Trophoblast cell (in vitro differentiated cells and primary cell): ENCODE results near the gene PGM1.

Source experiments
- DNase-seq, 2 donors: peaks; one replicate each; pipeline ENCODE4 v3.0.0-alpha.2; 2016
- H2AFZ ChIP-seq: 2 replicates; pipeline ENCODE4 v1.6.1; 2013; ENCODE audit warnings: low read length, moderate library complexity, mild to moderate bottlenecking; ENCODE audit not compliant: insufficient read depth, poor library complexity
- H2AK5ac ChIP-seq: 2 replicates; pipeline ENCODE4 v1.6.1; 2013; ENCODE audit warnings: mild to moderate bottlenecking, low read length
- H2BK120ac ChIP-seq: 2 replicates; pipeline ENCODE4 v1.6.1; 2013; ENCODE audit warnings: low read length, mild to moderate bottlenecking, moderate library complexity; ENCODE audit not compliant: insufficient read depth, poor library complexity
- H2BK12ac ChIP-seq: 2 replicates; pipeline ENCODE4 v1.6.1; 2013; ENCODE audit warnings: mild to moderate bottlenecking, low read length, moderate library complexity
- H2BK5ac ChIP-seq: 2 replicates; pipeline ENCODE4 v1.6.1; 2013; ENCODE audit warnings: low read length, low read depth, moderate library complexity, mild to moderate bottlenecking; ENCODE audit not compliant: poor library complexity
- H3K14ac ChIP-seq: 2 replicates; pipeline ENCODE4 v1.6.1; 2013; ENCODE audit warnings: mild to moderate bottlenecking, low read length
- H3K18ac ChIP-seq: 2 replicates; pipeline ENCODE4 v1.6.1; 2013; ENCODE audit warnings: mild to moderate bottlenecking, low read length
- H3K23ac ChIP-seq: 2 replicates; pipeline ENCODE4 v1.6.1; 2013; ENCODE audit warnings: low read length
- H3K27ac ChIP-seq: 2 replicates; pipeline ENCODE4 v1.5.1; 2013; ENCODE audit warnings: low read depth, mild to moderate bottlenecking, inconsistent platforms, low read length, moderate library complexity
- H3K27me3 ChIP-seq: 2 replicates; pipeline ENCODE4 v1.6.1; 2013; ENCODE audit warnings: inconsistent platforms, mild to moderate bottlenecking, low read length, moderate library complexity; ENCODE audit not compliant: insufficient read depth
- H3K36me3 ChIP-seq, 2 experiments: 1 replicate in 1 of 2; 2 replicates in 1 of 2; pipeline ENCODE4 v1.6.1; 2013; ENCODE audit warnings: low read length in 2 of 2, mild to moderate bottlenecking in 2 of 2, moderate library complexity in 1 of 2; ENCODE audit not compliant: insufficient read depth in 2 of 2, control insufficient read depth in 1 of 2
- H3K4ac ChIP-seq: 2 replicates; pipeline ENCODE4 v1.6.1; 2013; ENCODE audit warnings: low read depth, mild to moderate bottlenecking, low read length, moderate library complexity
- H3K4me1 ChIP-seq, 2 experiments: 1 replicate in 1 of 2; 2 replicates in 1 of 2; pipeline ENCODE4 v1.6.1; 2013; ENCODE audit warnings: low read length in 2 of 2, mild to moderate bottlenecking in 2 of 2, moderate library complexity in 1 of 2; ENCODE audit not compliant: insufficient read depth in 2 of 2, control insufficient read depth in 1 of 2
- H3K4me2 ChIP-seq: 2 replicates; pipeline ENCODE4 v1.6.1; 2013; ENCODE audit warnings: inconsistent platforms, mild to moderate bottlenecking, low read length, moderate library complexity
- H3K4me3 ChIP-seq: 2 replicates; pipeline ENCODE4 v1.5.1; 2013; ENCODE audit warnings: mild to moderate bottlenecking, low read depth, low read length, inconsistent platforms
- H3K79me1 ChIP-seq: one replicate; pipeline ENCODE4 v1.6.1; 2013; ENCODE audit warnings: low read length
- H3K79me2 ChIP-seq: 2 replicates; pipeline ENCODE4 v1.6.1; 2013; ENCODE audit warnings: low read length, mild to moderate bottlenecking; ENCODE audit not compliant: control insufficient read depth, insufficient read depth, poor library complexity
- H3K9ac ChIP-seq: 2 replicates; pipeline ENCODE4 v1.6.1; 2013; ENCODE audit warnings: mild to moderate bottlenecking, low read length
- H3K9me3 ChIP-seq: 2 replicates; pipeline ENCODE4 v1.6.1; 2013; ENCODE audit warnings: low read depth, mild to moderate bottlenecking, control low read depth, inconsistent platforms, low read length; ENCODE audit not compliant: insufficient read depth
- H4K12ac ChIP-seq: 2 replicates; pipeline ENCODE4 v1.6.1; 2013; ENCODE audit warnings: low read depth, mild to moderate bottlenecking, low read length, moderate library complexity
- H4K8ac ChIP-seq: 2 replicates; pipeline ENCODE4 v1.6.1; 2013; ENCODE audit warnings: low read depth, mild to moderate bottlenecking, low read length, moderate library complexity
- H4K91ac ChIP-seq: one replicate; pipeline ENCODE4 v1.6.1; 2013; ENCODE audit warnings: low read depth, mild to moderate bottlenecking, low read length, moderate library complexity
- WGBS: extraction: QIAGEN DNeasy Blood & Tissue Kit; methylation state at CpG from one replicate; pipeline ENCODE4 v1.1.7; 2013; ENCODE audit warnings: missing lambda C conversion rate; ENCODE audit not compliant: insufficient read length, insufficient coverage; ENCODE audit errors: extremely low coverage; 5-methylcytosine and 5-hydroxymethylcytosine counted together

The PGM1 gene

GRCh38 chr1:63674238-63674864, 81.1 kb downstream of the PGM1 start:
- WGBS = no CpG with 5 or more reads among the region's 9 CpGs

GRCh38 chr1:63674865-63675419, 81.7 kb downstream of the PGM1 start:
- H3K9ac ChIP-seq = no peak overlapping the region
- no peaks in the 10 kb centered on the region for H3K79me2 ChIP-seq
- no peak overlapping the region for H4K12ac ChIP-seq
- H3K4me1 ChIP-seq = peaks cover 0 to 2% of the 10 kb centered on the region in 2 experiments
- DNase-seq = no peak
- no peaks in the 10 kb centered on the region for H3K36me3 ChIP-seq
- no peaks in the 10 kb centered on the region for H3K27me3 ChIP-seq
- no peaks in the 10 kb centered on the region for H3K79me1 ChIP-seq
- H3K14ac ChIP-seq = no peak overlapping the region
- peak overlapping the region; percentile 52 for H2BK12ac ChIP-seq
- no peak overlapping the region for H3K4me3 ChIP-seq
- H2AFZ ChIP-seq = no peak overlapping the region
- no peak overlapping the region for H3K4ac ChIP-seq
- WGBS = no CpG with 5 or more reads among the region's 6 CpGs
- H3K18ac ChIP-seq = no peak overlapping the region
- H3K9me3 ChIP-seq = no peaks in the 10 kb centered on the region
- peak overlapping the region; percentile 25 for H4K91ac ChIP-seq
- H2AK5ac ChIP-seq = no peak overlapping the region
- peak overlapping the region; percentile 4 for H2BK120ac ChIP-seq
- peak overlapping the region; percentile 26 for H4K8ac ChIP-seq
- no peak overlapping the region for H3K23ac ChIP-seq
- no peak overlapping the region for H2BK5ac ChIP-seq
- H3K27ac ChIP-seq = no peak overlapping the region
- no peak overlapping the region for H3K4me2 ChIP-seq

More at GRCh38 chr1:63674238-63674864, 81.1 kb downstream of the PGM1 start:
- no peak overlapping the region for H4K8ac ChIP-seq
- no peaks in the 10 kb centered on the region for H3K79me2 ChIP-seq
- no peaks in the 10 kb centered on the region for H3K9me3 ChIP-seq
- H3K36me3 ChIP-seq = no peaks in the 10 kb centered on the region
- H4K91ac ChIP-seq = no peak overlapping the region
- no peaks in the 10 kb centered on the region for H3K79me1 ChIP-seq
- no peak overlapping the region for H3K9ac ChIP-seq
- H3K18ac ChIP-seq = no peak overlapping the region
- no peak overlapping the region for H2AFZ ChIP-seq
- no peak overlapping the region for H2BK5ac ChIP-seq
- no peak overlapping the region for H3K23ac ChIP-seq
- H3K14ac ChIP-seq = no peak overlapping the region
- H3K27ac ChIP-seq = no peak overlapping the region
- H3K27me3 ChIP-seq = no peaks in the 10 kb centered on the region
- DNase-seq = peak; percentile 41 to 73
- no peak overlapping the region for H3K4me2 ChIP-seq
- no peak overlapping the region for H3K4me3 ChIP-seq
- no peak overlapping the region for H2BK120ac ChIP-seq
- no peak overlapping the region for H3K4ac ChIP-seq
- H2AK5ac ChIP-seq = no peak overlapping the region
- H3K4me1 ChIP-seq = peaks cover 0 to 2% of the 10 kb centered on the region in 2 experiments
- no peak overlapping the region for H4K12ac ChIP-seq
- H2BK12ac ChIP-seq = no peak overlapping the region

- H3K23ac ChIP-seq = no peak overlapping the region
- H2AFZ ChIP-seq = no peak overlapping the region
- no peaks in the 10 kb centered on the region for H3K27me3 ChIP-seq
- no peaks in the 10 kb centered on the region for H3K79me2 ChIP-seq
- H3K18ac ChIP-seq = no peak overlapping the region
- no peak overlapping the region for H2AK5ac ChIP-seq
- H3K4me1 ChIP-seq = peaks cover 0 to 2% of the 10 kb centered on the region in 2 experiments
- no peak overlapping the region for H3K4ac ChIP-seq
- peak overlapping the region; percentile 25 for H4K91ac ChIP-seq
- no peak overlapping the region for H3K4me3 ChIP-seq
- no peak overlapping the region for H4K8ac ChIP-seq
- H3K9me3 ChIP-seq = no peaks in the 10 kb centered on the region
- no peak overlapping the region for H3K9ac ChIP-seq
- H3K27ac ChIP-seq = no peak overlapping the region
- WGBS = no CpG with 5 or more reads among the region's 9 CpGs
- no peak overlapping the region for H4K12ac ChIP-seq
- DNase-seq = no peak
- H3K79me1 ChIP-seq = no peaks in the 10 kb centered on the region
- no peaks in the 10 kb centered on the region for H3K36me3 ChIP-seq
- no peak overlapping the region for H3K14ac ChIP-seq
- peak overlapping the region; percentile 19 for H2BK12ac ChIP-seq
- no peak overlapping the region for H2BK5ac ChIP-seq
- peak overlapping the region; percentile 4 for H2BK120ac ChIP-seq
- no peak overlapping the region for H3K4me2 ChIP-seq
Measured at GRCh38 chr1:63675420-63675931, 82.3 kb downstream of the PGM1 start.

- H3K4me2 ChIP-seq = no peak overlapping the region
- H2BK5ac ChIP-seq = no peak overlapping the region
- no peak overlapping the region for H3K23ac ChIP-seq
- H3K14ac ChIP-seq = no peak overlapping the region
- no peak overlapping the region for H4K8ac ChIP-seq
- H3K4me1 ChIP-seq = peaks cover 0 to 2% of the 10 kb centered on the region in 2 experiments
- H3K79me2 ChIP-seq = no peaks in the 10 kb centered on the region
- H2BK120ac ChIP-seq = no peak overlapping the region
- no peak overlapping the region for H3K9ac ChIP-seq
- no peak overlapping the region for H4K91ac ChIP-seq
- DNase-seq = no peak
- WGBS = no CpG with 5 or more reads among the region's 3 CpGs
- H3K4ac ChIP-seq = no peak overlapping the region
- H3K27me3 ChIP-seq = no peaks in the 10 kb centered on the region
- H4K12ac ChIP-seq = no peak overlapping the region
- H3K36me3 ChIP-seq = no peaks in the 10 kb centered on the region
- H3K18ac ChIP-seq = no peak overlapping the region
- H3K27ac ChIP-seq = no peak overlapping the region
- H3K9me3 ChIP-seq = no peaks in the 10 kb centered on the region
- H2AFZ ChIP-seq = no peak overlapping the region
- no peak overlapping the region for H2BK12ac ChIP-seq
- H3K79me1 ChIP-seq = no peaks in the 10 kb centered on the region
- no peak overlapping the region for H2AK5ac ChIP-seq
- no peak overlapping the region for H3K4me3 ChIP-seq
Measured at GRCh38 chr1:63677497-63677896, 84.3 kb downstream of the PGM1 start.
